Measurements from ENCODE around the gene CACNG6.
"Not testable (repeated sequence)": the region's sequence is repeated elsewhere in the genome, so short reads cannot be mapped to it uniquely, and the experiment has no call there.

CACNG6 gene

GRCh38 chr19:53991224-53992113 lies at the start of gene CACNG6:
TSS of gene CACNG6 (plus strand) at chr19:53991637. CDS start at chr19:53992878, 1,241 bp downstream.
- DNase-seq (ENCODE audit: low read depth, low spot score) = no peak
- H3K27ac ChIP-seq = no peak within 1 kb of the TSS

GRCh38 chr19:53942001-53942786 lies 49.2 kb upstream of the CACNG6 start:
- DNase-seq (ENCODE audit: low read depth, low spot score) = no peak

GRCh38 chr19:53944416-53944815 lies 47.0 kb upstream of the CACNG6 start:
- H3K27ac ChIP-seq = no peak overlapping the region
- no peak for DNase-seq (ENCODE audit: low read depth, low spot score)

More at GRCh38 chr19:53942001-53942786, 49.2 kb upstream of the CACNG6 start:
- no peak overlapping the region for H3K27ac ChIP-seq

GRCh38 chr19:53944933-53945332 lies 46.5 kb upstream of the CACNG6 start:
- DNase-seq (ENCODE audit: low read depth, low spot score) = no peak
- H3K27ac ChIP-seq = no peak overlapping the region

- DNase-seq (ENCODE audit: low read depth, low spot score) = no peak
Observed at GRCh38 chr19:53945441-53945840, 46.0 kb upstream of the CACNG6 start.

GRCh38 chr19:53945998-53946397 lies 45.4 kb upstream of the CACNG6 start:
- DNase-seq (ENCODE audit: low read depth, low spot score) = no peak
- H3K27ac ChIP-seq = no peak overlapping the region

More at GRCh38 chr19:53945441-53945840, 46.0 kb upstream of the CACNG6 start:
- H3K27ac ChIP-seq = no peak overlapping the region

GRCh38 chr19:53947624-53948023 lies 43.8 kb upstream of the CACNG6 start:
- DNase-seq (ENCODE audit: low read depth, low spot score) = no peak
- no peak overlapping the region for H3K27ac ChIP-seq

- not testable (repeated sequence) for DNase-seq (ENCODE audit: low read depth, low spot score); H3K27ac ChIP-seq
Observed at GRCh38 chr19:53948611-53949010, 42.8 kb upstream of the CACNG6 start.

GRCh38 chr19:53951436-53951835 lies 40.0 kb upstream of the CACNG6 start:
- H3K27ac ChIP-seq = no peak overlapping the region
- no peak for DNase-seq (ENCODE audit: low read depth, low spot score)

GRCh38 chr19:53951947-53952346 lies 39.5 kb upstream of the CACNG6 start:
- no peak for DNase-seq (ENCODE audit: low read depth, low spot score)
- no peak overlapping the region for H3K27ac ChIP-seq

- no peak for DNase-seq (ENCODE audit: low read depth, low spot score)
- H3K27ac ChIP-seq = no peak overlapping the region
Observed at GRCh38 chr19:53953383-53953782, 38.1 kb upstream of the CACNG6 start.

GRCh38 chr19:53957448-53958167 lies 33.8 kb upstream of the CACNG6 start:
- no peak overlapping the region for H3K27ac ChIP-seq
- DNase-seq (ENCODE audit: low read depth, low spot score) = no peak

- DNase-seq (ENCODE audit: low read depth, low spot score) = no peak
- no peak overlapping the region for H3K27ac ChIP-seq
Observed at GRCh38 chr19:53958168-53958571, 33.3 kb upstream of the CACNG6 start.

- no peak overlapping the region for H3K27ac ChIP-seq
- no peak for DNase-seq (ENCODE audit: low read depth, low spot score)
Observed at GRCh38 chr19:53958823-53959757, 32.3 kb upstream of the CACNG6 start.

GRCh38 chr19:53960187-53960586 lies 31.2 kb upstream of the CACNG6 start:
- DNase-seq (ENCODE audit: low read depth, low spot score) = no peak
- no peak overlapping the region for H3K27ac ChIP-seq

GRCh38 chr19:53960886-53961285 lies 30.6 kb upstream of the CACNG6 start:
- no peak overlapping the region for H3K27ac ChIP-seq
- DNase-seq (ENCODE audit: low read depth, low spot score) = no peak

- H3K27ac ChIP-seq = no peak overlapping the region
- DNase-seq (ENCODE audit: low read depth, low spot score) = no peak
Observed at GRCh38 chr19:53961523-53962356, 29.7 kb upstream of the CACNG6 start.

- DNase-seq (ENCODE audit: low read depth, low spot score) = no peak
- no peak within 1 kb of the TSS for H3K27ac ChIP-seq
Observed at GRCh38 chr19:53962887-53963431, 28.5 kb upstream of the CACNG6 start, which contains the start of gene CACNG8. TSS of gene CACNG8 (plus strand) at chr19:53962937.

Data from epithelial cell of prostate (primary cell).